ENCODE measurements around the gene CAPN15.

GRCh38 chr16:519841-520687 is 7.4 kb upstream of the CAPN15 start:
- TF ChIP-seq CTCF (IDR thresholded peaks at IDR 0.05) (no peak), POLR2A (IDR thresholded peaks at IDR 0.05) (no peak)

Data from thyroid gland (tissue), 4 donors.